COLO668 (cell line): ENCODE results near the gene UBE2L6.

Experiments used
- DNase-seq: peaks from one replicate; lab custom pipeline; 2025; ENCODE audit not compliant: unreplicated experiment; lab: John Stamatoyannopoulos, UW

The UBE2L6 gene

GRCh38 chr11:57501953-57502352 lies 65.5 kb downstream of the UBE2L6 start:
- peak; percentile 10 for DNase-seq
